Caco-2 (cell line): ENCODE data around the gene TXNRD1. TPM values are rescaled to one million over a fixed set of nuclear protein-coding genes. Genes with fewer than 3 reads are reported as not detected.
"Not testable (repeated sequence)": the region's sequence is repeated elsewhere in the genome, so short reads cannot be mapped to it uniquely, and the experiment has no call there.

ENCODE experiments used
- BruUV-seq: library from RNA; stranded (reverse); fragments of 400-500 nt; replicated peaks from 2 replicates; lab custom pipeline; 2021; lab: Mats Ljungman, UMichigan
- CTCF ChIA-PET: fragments of 300-600 bp; sonication (Branson Sonifier 250); formaldehyde crosslinking; loops from one replicate; lab custom pipeline; 2022; ENCODE audit warnings: antibody characterized with exemption; lab: Charles Lee
- POLR2A ChIA-PET: fragments of 300-600 bp; sonication (Branson Sonifier 250); formaldehyde crosslinking; loops from one replicate; lab custom pipeline; 2022; ENCODE audit warnings: antibody characterized with exemption; lab: Charles Lee
- DNase-seq, 2 experiments: peaks; one replicate each; pipeline versions ENCODE4 v3.0.0 to v3.0.0-alpha.2; 2020 to 2022
- H3K27me3 ChIP-seq: replicated peaks from 2 replicates; pipeline ENCODE4 v1.6.0; 2011; ENCODE audit warnings: low read length; ENCODE audit not compliant: control insufficient read depth, insufficient read depth
- H3K36me3 ChIP-seq: 2 replicates; pipeline ENCODE4 v1.5.1; 2011; ENCODE audit warnings: low read length; ENCODE audit not compliant: control insufficient read depth, insufficient read depth
- H3K4me1 ChIP-seq: fragments of 250-450 bp; sonication (Bioruptor Pico); 2 replicates; pipeline ENCODE4 v1.5.1; 2020; ENCODE audit warnings: mild to moderate bottlenecking
- H3K4me3 ChIP-seq: 2 replicates; pipeline ENCODE4 v1.5.1; 2011; ENCODE audit warnings: low read depth, mild to moderate bottlenecking, control low read depth, low read length
- H3K9me3 ChIP-seq: fragments of 250-450 bp; sonication (Bioruptor Pico); 2 replicates; pipeline ENCODE4 v1.5.1; 2020; ENCODE audit warnings: mild to moderate bottlenecking, moderate library complexity
- H3K27ac Mint-ChIP-seq: one replicate; pipeline ENCODE4 v1.8.0; 2022; ENCODE audit warnings: mixed read lengths; ENCODE audit not compliant: unreplicated experiment
- H3K27me3 Mint-ChIP-seq: one replicate; pipeline ENCODE4 v1.8.0; 2022; ENCODE audit warnings: mixed read lengths; ENCODE audit not compliant: insufficient read depth, unreplicated experiment
- H3K36me3 Mint-ChIP-seq: one replicate; pipeline ENCODE4 v1.8.0; 2022; ENCODE audit warnings: mild to moderate bottlenecking, mixed read lengths; ENCODE audit not compliant: insufficient read depth, unreplicated experiment
- H3K4me1 Mint-ChIP-seq: one replicate; pipeline ENCODE4 v1.8.0; 2022; ENCODE audit warnings: low read depth, mixed read lengths; ENCODE audit not compliant: unreplicated experiment
- H3K4me3 Mint-ChIP-seq: one replicate; pipeline ENCODE4 v1.8.0; 2022; ENCODE audit warnings: mild to moderate bottlenecking, moderate library complexity, mixed read lengths; ENCODE audit not compliant: unreplicated experiment
- H3K9me3 Mint-ChIP-seq: one replicate; pipeline ENCODE4 v1.8.0; 2022; ENCODE audit warnings: mixed read lengths; ENCODE audit not compliant: unreplicated experiment
- intact Hi-C: fragments of 100-400 bp; cut with micrococcal nuclease; formaldehyde crosslinking; loops from one replicate; pipeline ENCODE4 v1.10.0; 2022; ENCODE audit not compliant: unreplicated experiment
- total RNA-seq: library from RNA; stranded (reverse); gene quantifications from 2 replicates; pipeline ENCODE4 v1.2.3, GENCODE V29; 2022
- TF ChIP-seq, protein P1 (sequence below), 2 experiments: fragments of 200-600 bp in 1 of 2; IDR thresholded peaks; 1 replicate in 1 of 2; 2 replicates in 1 of 2; pipeline versions ENCODE4 v1.5.1 to v1.8.0; 2011 to 2022; ENCODE audit warnings: antibody characterized with exemption in 1 of 2, control low read depth in 1 of 2, inconsistent platforms in 1 of 2, low read depth in 1 of 2, low read length in 1 of 2, mild to moderate bottlenecking in 1 of 2, moderate library complexity in 1 of 2; ENCODE audit not compliant: insufficient read depth in 1 of 2, severe bottlenecking in 1 of 2, unreplicated experiment in 1 of 2

The TXNRD1 gene
- total RNA-seq, 1 experiment from 2014 or later = 115 TPM

DNA sequence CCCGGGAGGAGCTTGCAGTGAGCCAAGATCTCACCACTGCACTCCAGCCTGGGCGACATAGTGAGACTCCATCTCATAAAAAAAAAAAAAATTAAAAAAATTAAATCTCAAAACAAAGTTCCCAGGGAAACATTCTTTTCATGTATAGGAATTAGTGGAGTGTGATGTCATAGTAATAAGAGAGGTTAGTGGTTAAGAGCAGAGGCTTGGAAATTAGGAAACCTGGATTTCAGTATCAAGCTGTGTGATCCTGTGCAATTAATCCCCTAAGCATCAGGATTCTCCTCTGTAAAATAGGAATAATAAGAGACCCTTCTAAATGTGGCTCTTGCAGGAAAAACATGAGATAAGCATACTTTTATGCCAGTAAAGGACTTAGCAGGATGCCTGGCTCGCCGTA is 3.1 kb upstream of the TXNRD1 start:
- intact Hi-C loops = no loop called here
- TF ChIP-seq, protein P1, sequence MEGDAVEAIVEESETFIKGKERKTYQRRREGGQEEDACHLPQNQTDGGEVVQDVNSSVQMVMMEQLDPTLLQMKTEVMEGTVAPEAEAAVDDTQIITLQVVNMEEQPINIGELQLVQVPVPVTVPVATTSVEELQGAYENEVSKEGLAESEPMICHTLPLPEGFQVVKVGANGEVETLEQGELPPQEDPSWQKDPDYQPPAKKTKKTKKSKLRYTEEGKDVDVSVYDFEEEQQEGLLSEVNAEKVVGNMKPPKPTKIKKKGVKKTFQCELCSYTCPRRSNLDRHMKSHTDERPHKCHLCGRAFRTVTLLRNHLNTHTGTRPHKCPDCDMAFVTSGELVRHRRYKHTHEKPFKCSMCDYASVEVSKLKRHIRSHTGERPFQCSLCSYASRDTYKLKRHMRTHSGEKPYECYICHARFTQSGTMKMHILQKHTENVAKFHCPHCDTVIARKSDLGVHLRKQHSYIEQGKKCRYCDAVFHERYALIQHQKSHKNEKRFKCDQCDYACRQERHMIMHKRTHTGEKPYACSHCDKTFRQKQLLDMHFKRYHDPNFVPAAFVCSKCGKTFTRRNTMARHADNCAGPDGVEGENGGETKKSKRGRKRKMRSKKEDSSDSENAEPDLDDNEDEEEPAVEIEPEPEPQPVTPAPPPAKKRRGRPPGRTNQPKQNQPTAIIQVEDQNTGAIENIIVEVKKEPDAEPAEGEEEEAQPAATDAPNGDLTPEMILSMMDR (IDR thresholded peaks at IDR 0.05; ENCODE audit: insufficient read depth in 1 of 2, low read depth in 1 of 2, low read length in 1 of 2, severe bottlenecking in 1 of 2, unreplicated experiment in 1 of 2) = no peak
- Histone ChIP-seq H3K27me3 (no peaks in the 10 kb centered on the region), H3K4me3 (no peak overlapping the region), H3K4me1 (no peaks in the 10 kb centered on the region), H3K36me3 (no peaks in the 10 kb centered on the region), H3K9me3 (no peaks in the 10 kb centered on the region)
- H3K36me3 Mint-ChIP-seq = no peaks in the 10 kb centered on the region
- ChIA-PET CTCF (no interaction called here), POLR2A (no interaction called here)
- BruUV-seq = no TSS peak
- no peak for DNase-seq
- no peaks in the 10 kb centered on the region for H3K27me3 Mint-ChIP-seq
- H3K27ac Mint-ChIP-seq = no peak overlapping the region
- H3K9me3 Mint-ChIP-seq = no peaks in the 10 kb centered on the region
- no peaks in the 10 kb centered on the region for H3K4me1 Mint-ChIP-seq
- no peak overlapping the region for H3K4me3 Mint-ChIP-seq

DNA sequence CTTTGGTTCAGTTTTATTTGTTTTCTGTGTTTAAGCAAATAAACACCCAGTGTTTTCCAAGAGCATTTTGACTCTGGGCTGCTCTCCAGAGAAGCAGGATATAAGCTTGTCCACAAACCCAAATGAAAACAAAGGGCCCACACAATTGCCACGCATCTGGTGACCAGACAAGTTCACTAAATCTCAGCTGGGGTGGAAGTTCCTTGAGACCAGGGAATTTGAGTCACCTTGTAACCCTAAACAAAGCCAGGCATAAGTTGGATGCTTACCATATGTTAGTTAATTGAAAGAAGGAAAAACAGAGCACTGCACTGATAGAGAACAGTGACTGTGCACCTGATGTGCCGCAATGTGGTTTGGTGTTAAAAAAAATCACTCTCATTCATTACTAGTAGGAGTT is 1.6 kb upstream of the TXNRD1 start:
- Mint-ChIP-seq H3K27me3 (no peaks in the 10 kb centered on the region), H3K27ac (no peak overlapping the region), H3K4me3 (no peak overlapping the region), H3K9me3 (no peaks in the 10 kb centered on the region), H3K4me1 (no peaks in the 10 kb centered on the region), H3K36me3 (no peaks in the 10 kb centered on the region)
- Histone ChIP-seq H3K9me3 (no peaks in the 10 kb centered on the region), H3K36me3 (no peaks in the 10 kb centered on the region), H3K4me1 (peaks cover 2% of the 10 kb centered on the region), H3K4me3 (no peak overlapping the region), H3K27me3 (no peaks in the 10 kb centered on the region)
- no TSS peak for BruUV-seq
- intact Hi-C loops = no loop called here
- CTCF ChIA-PET = no interaction called here
- POLR2A ChIA-PET = no interaction called here
- DNase-seq = no peak
- TF ChIP-seq, protein P1 (IDR thresholded peaks at IDR 0.05; ENCODE audit: insufficient read depth in 1 of 2, low read depth in 1 of 2, low read length in 1 of 2, severe bottlenecking in 1 of 2, unreplicated experiment in 1 of 2) = no peak

DNA sequence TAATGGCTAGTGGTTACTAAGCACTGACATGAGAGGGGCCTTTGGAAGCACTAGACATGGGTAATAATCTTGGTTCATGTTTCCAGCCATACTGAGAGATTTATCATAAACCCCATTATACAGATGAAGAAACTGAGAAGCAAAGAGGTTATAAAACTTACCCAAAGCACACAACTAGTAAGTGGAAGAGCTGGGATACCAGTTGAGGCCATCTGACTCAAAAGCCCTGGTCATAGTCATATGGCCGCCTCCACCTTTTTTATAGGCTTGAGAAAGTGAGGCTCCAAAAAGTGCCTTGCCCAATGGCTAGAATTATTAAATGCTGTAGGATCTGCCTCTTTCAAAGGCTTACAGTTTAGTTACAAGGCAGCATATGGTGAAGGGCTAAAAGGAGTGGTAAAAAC is 944 bp downstream of the TXNRD1 start:
- no peak overlapping the region for H3K27ac Mint-ChIP-seq
- no peaks in the 10 kb centered on the region for H3K27me3 Mint-ChIP-seq
- H3K36me3 Mint-ChIP-seq = no peaks in the 10 kb centered on the region
- H3K4me3 Mint-ChIP-seq = no peak overlapping the region
- BruUV-seq = no TSS peak
- Histone ChIP-seq H3K36me3 (no peaks in the 10 kb centered on the region), H3K4me3 (no peak overlapping the region), H3K27me3 (no peaks in the 10 kb centered on the region), H3K4me1 (peaks cover 17% of the 10 kb centered on the region), H3K9me3 (no peaks in the 10 kb centered on the region)
- TF ChIP-seq, protein P1 (IDR thresholded peaks at IDR 0.05; ENCODE audit: insufficient read depth in 1 of 2, low read depth in 1 of 2, low read length in 1 of 2, severe bottlenecking in 1 of 2, unreplicated experiment in 1 of 2) = no peak
- intact Hi-C loops = loop anchor here (5.0 kb wide), 1 partner anchor 71 kb away; no protein-coding TSS in a partner anchor
- no peak for DNase-seq
- no peaks in the 10 kb centered on the region for H3K9me3 Mint-ChIP-seq
- peaks cover 12% of the 10 kb centered on the region for H3K4me1 Mint-ChIP-seq
- ChIA-PET POLR2A (no interaction called here), CTCF (no interaction called here)

DNA sequence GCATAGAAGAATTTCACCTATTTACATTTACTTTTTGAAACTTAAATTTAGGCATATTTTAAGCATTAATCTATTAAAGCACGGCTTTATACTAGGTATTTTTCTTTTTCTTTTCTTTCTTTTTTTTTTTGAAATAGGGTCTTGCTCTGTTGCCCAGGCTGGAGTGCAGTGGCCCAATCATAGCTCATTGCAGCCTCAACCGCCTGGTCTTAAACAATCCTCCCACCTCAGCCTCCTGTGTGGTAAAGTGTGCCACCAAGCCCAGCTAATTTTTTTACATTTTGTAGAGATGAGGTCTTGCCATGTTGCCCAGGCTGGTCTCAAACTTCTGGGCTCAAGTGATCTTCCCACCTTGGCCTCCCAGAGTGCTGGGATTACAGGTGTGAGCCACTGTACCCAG is 2.9 kb downstream of the TXNRD1 start:
- H3K4me1 ChIP-seq = peaks cover 17% of the 10 kb centered on the region
- H3K27me3 ChIP-seq, DNase-seq, H3K27ac Mint-ChIP-seq, H3K36me3 ChIP-seq, H3K27me3 Mint-ChIP-seq, H3K9me3 Mint-ChIP-seq, CTCF ChIA-PET, H3K4me3 Mint-ChIP-seq, H3K4me3 ChIP-seq, H3K36me3 Mint-ChIP-seq, H3K9me3 ChIP-seq, BruUV-seq, POLR2A ChIA-PET: not testable (repeated sequence)
- peaks cover 14% of the 10 kb centered on the region for H3K4me1 Mint-ChIP-seq
- intact Hi-C loops = loop anchor here (5.0 kb wide), 1 partner anchor 69 kb away; no protein-coding TSS in a partner anchor
